Neural cell (in vitro differentiated cells): ENCODE results near the gene MCCD1.

Source experiments
- CTCF ChIP-seq: fragments of 450-650 bp; IDR thresholded peaks from 2 replicates; pipeline ENCODE4 v1.5.1; 2014; ENCODE audit warnings: antibody characterized with exemption, mild to moderate bottlenecking, moderate library complexity; ENCODE audit not compliant: poor library complexity, severe bottlenecking
- EP300 ChIP-seq: fragments of 450-650 bp; conservative IDR thresholded peaks from 2 replicates; pipeline ENCODE4 v1.6.1; 2014; ENCODE audit warnings: antibody characterized with exemption, mild to moderate bottlenecking, moderate library complexity; ENCODE audit not compliant: poor library complexity, severe bottlenecking
- EZH2 ChIP-seq: fragments of 200-600, 300-800 bp; shearing (Covaris generic), sonication (generic); IDR thresholded peaks from 2 replicates; pipeline ENCODE4 v1.6.1; 2014; ENCODE audit warnings: antibody characterized with exemption, low read length, borderline replicate concordance, mild to moderate bottlenecking; ENCODE audit not compliant: insufficient read depth, poor library complexity, severe bottlenecking
- MXI1 ChIP-seq: fragments of 450-650 bp; conservative IDR thresholded peaks from 2 replicates; pipeline ENCODE4 v1.6.1; 2014; ENCODE audit warnings: antibody characterized with exemption, mild to moderate bottlenecking; ENCODE audit not compliant: poor library complexity, severe bottlenecking
- POLR2AphosphoS5 ChIP-seq: IDR thresholded peaks from 2 replicates; pipeline ENCODE4 v1.6.1; 2012
- RAD21 ChIP-seq: fragments of 450-650 bp; conservative IDR thresholded peaks from 2 replicates; pipeline ENCODE4 v1.6.1; 2014; ENCODE audit warnings: antibody characterized with exemption, mild to moderate bottlenecking, moderate library complexity
- REST ChIP-seq: IDR thresholded peaks from 2 replicates; pipeline ENCODE4 v1.6.1; 2012; ENCODE audit warnings: borderline replicate concordance
- TAF1 ChIP-seq: IDR thresholded peaks from 2 replicates; pipeline ENCODE4 v1.6.1; 2012; ENCODE audit warnings: low read depth

DNA sequence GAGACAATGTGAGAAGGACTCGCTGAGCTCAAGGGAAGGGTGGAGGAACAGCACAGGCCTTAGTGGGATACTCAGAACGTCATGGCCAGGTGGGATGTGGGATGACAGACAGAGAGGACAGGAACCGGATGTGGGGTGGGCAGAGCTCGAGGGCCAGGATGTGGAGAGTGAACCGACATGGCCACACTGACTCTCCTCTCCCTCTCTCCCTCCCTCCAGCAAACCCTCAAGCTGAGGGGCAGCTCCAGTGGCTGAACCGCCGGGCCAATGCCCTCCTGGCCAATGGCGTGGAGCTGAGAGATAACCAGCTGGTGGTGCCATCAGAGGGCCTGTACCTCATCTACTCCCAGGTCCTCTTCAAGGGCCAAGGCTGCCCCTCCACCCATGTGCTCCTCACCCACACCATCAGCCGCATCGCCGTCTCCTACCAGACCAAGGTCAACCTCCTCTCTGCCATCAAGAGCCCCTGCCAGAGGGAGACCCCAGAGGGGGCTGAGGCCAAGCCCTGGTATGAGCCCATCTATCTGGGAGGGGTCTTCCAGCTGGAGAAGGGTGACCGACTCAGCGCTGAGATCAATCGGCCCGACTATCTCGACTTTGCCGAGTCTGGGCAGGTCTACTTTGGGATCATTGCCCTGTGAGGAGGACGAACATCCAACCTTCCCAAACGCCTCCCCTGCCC lies 48.3 kb downstream of the MCCD1 start:
- TF ChIP-seq EP300 = no peak
- TF ChIP-seq CTCF = no peak
- no peak for TF ChIP-seq EZH2
- no peak for TF ChIP-seq MXI1
- no peak for TF ChIP-seq POLR2AphosphoS5
- no peak for TF ChIP-seq RAD21
- TF ChIP-seq REST = no peak
- TF ChIP-seq TAF1 = no peak
